Measurements from ENCODE around the gene CCDC92.
"Not testable (repeated sequence)": the region's sequence is repeated elsewhere in the genome, so short reads cannot be mapped to it uniquely, and the experiment has no call there.

The CCDC92 gene

GRCh38 chr12:123952037-123952436, 20.6 kb downstream of the CCDC92 start:
- no peak overlapping the region for H3K4me3 ChIP-seq (ENCODE audit: low read depth, low read length)
- H3K9ac ChIP-seq (ENCODE audit: low read depth, low read length): no peak overlapping the region
- H3K36me3 ChIP-seq (ENCODE audit: control insufficient read depth, insufficient read depth, low read length): no peaks in the 10 kb centered on the region
- peaks cover 23% of the 10 kb centered on the region for H3K27me3 ChIP-seq (ENCODE audit: control insufficient read depth, insufficient read depth, low read length)
- H3K9me3 ChIP-seq (ENCODE audit: control insufficient read depth, insufficient read depth, low read length): no peaks in the 10 kb centered on the region
- H3K4me1 ChIP-seq (ENCODE audit: control insufficient read depth, insufficient read depth, low read length): no peaks in the 10 kb centered on the region

GRCh38 chr12:123951467-123951866, 21.2 kb downstream of the CCDC92 start:
- Histone ChIP-seq H3K9ac (ENCODE audit: low read depth, low read length) (no peak overlapping the region), H3K9me3 (ENCODE audit: control insufficient read depth, insufficient read depth, low read length) (no peaks in the 10 kb centered on the region), H3K4me3 (ENCODE audit: low read depth, low read length) (no peak overlapping the region), H3K36me3 (ENCODE audit: control insufficient read depth, insufficient read depth, low read length) (no peaks in the 10 kb centered on the region), H3K27me3 (ENCODE audit: control insufficient read depth, insufficient read depth, low read length) (peaks cover 18% of the 10 kb centered on the region), H3K4me1 (ENCODE audit: control insufficient read depth, insufficient read depth, low read length) (no peaks in the 10 kb centered on the region)

DNA sequence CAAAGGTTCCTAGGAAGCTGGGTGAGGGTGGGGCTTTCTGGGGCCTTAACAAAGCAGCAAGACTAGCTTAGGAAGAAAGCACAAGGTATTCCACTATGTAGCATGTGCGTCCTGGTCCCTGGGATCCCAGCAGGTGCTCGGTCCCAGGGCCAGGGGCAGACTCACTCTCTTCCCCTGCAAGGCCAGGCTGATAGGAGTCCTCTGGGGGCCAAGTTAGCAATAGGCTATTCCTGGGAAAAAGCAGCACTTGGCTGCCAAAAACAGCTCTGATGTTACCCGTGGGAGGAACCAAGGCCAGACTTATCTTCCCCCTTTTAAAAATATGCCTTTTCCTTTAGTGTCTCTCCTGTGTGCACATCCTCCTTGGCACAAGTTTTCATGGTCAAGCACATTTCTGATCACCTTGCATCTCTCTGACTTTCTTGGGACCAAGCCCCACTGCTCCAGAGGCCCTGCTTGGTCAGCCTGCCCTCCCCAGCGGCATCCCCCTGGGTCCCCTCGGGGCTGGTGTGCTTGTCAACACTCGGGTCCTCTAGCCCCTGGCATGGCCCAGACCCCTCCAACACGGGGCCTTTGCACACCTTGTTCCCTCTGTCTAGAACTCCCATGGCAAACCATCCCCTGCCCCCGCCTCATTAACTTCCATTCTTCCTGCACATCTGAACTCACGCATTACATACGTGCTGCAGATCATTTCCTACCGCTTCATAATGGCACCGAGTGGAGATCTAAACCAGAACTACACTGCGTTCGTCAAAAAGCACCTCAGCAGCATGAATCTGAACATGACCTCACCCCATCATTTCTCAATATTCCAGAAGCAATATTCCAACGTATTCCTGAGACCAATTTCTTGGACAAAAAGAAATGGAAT, 21.9 kb downstream of the CCDC92 start:
- Histone ChIP-seq H3K9me3 (ENCODE audit: control insufficient read depth, insufficient read depth, low read length) (no peaks in the 10 kb centered on the region), H3K9ac (ENCODE audit: low read depth, low read length) (no peak overlapping the region), H3K4me3 (ENCODE audit: low read depth, low read length) (no peak overlapping the region), H3K27me3 (ENCODE audit: control insufficient read depth, insufficient read depth, low read length) (peaks cover 15% of the 10 kb centered on the region), H3K4me1 (ENCODE audit: control insufficient read depth, insufficient read depth, low read length) (no peaks in the 10 kb centered on the region), H3K36me3 (ENCODE audit: control insufficient read depth, insufficient read depth, low read length) (no peaks in the 10 kb centered on the region)

DNA sequence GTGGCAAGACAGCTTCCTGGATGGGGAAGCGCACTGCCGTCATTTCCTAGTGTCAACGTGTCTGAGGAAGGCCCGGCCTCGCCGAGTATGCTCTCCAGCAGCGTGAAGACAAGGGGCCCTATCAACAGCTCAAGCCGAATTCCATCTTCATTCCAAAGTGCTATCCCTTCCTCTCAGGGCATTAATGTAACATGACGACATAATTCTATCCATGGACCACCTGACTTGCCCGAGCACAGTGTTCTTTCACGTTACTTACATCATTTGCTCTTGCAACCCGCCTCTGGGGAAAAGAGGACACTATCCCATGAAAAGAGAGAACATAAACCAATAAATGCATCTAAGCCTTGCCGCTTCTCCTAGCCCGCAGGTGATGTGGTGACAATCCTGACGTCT, 22.9 kb downstream of the CCDC92 start:
- H3K9me3 ChIP-seq (ENCODE audit: control insufficient read depth, insufficient read depth, low read length): no peaks in the 10 kb centered on the region
- H3K4me1 ChIP-seq (ENCODE audit: control insufficient read depth, insufficient read depth, low read length): no peaks in the 10 kb centered on the region
- no peaks in the 10 kb centered on the region for H3K36me3 ChIP-seq (ENCODE audit: control insufficient read depth, insufficient read depth, low read length)
- peaks cover 14% of the 10 kb centered on the region for H3K27me3 ChIP-seq (ENCODE audit: control insufficient read depth, insufficient read depth, low read length)
- no peak overlapping the region for H3K9ac ChIP-seq (ENCODE audit: low read depth, low read length)
- H3K4me3 ChIP-seq (ENCODE audit: low read depth, low read length): no peak overlapping the region

GRCh38 chr12:123948796-123949769, 23.5 kb downstream of the CCDC92 start:
- no peak overlapping the region for H3K9ac ChIP-seq (ENCODE audit: low read depth, low read length)
- no peaks in the 10 kb centered on the region for H3K4me1 ChIP-seq (ENCODE audit: control insufficient read depth, insufficient read depth, low read length)
- no peaks in the 10 kb centered on the region for H3K36me3 ChIP-seq (ENCODE audit: control insufficient read depth, insufficient read depth, low read length)
- H3K9me3 ChIP-seq (ENCODE audit: control insufficient read depth, insufficient read depth, low read length): no peaks in the 10 kb centered on the region
- no peak overlapping the region for H3K4me3 ChIP-seq (ENCODE audit: low read depth, low read length)
- peaks cover 13% of the 10 kb centered on the region for H3K27me3 ChIP-seq (ENCODE audit: control insufficient read depth, insufficient read depth, low read length)

GRCh38 chr12:123948401-123948795, 24.2 kb downstream of the CCDC92 start:
- H3K9me3 ChIP-seq (ENCODE audit: control insufficient read depth, insufficient read depth, low read length): no peaks in the 10 kb centered on the region
- H3K36me3 ChIP-seq (ENCODE audit: control insufficient read depth, insufficient read depth, low read length): no peaks in the 10 kb centered on the region
- peaks cover 12% of the 10 kb centered on the region for H3K27me3 ChIP-seq (ENCODE audit: control insufficient read depth, insufficient read depth, low read length)
- no peak overlapping the region for H3K9ac ChIP-seq (ENCODE audit: low read depth, low read length)
- no peak overlapping the region for H3K4me3 ChIP-seq (ENCODE audit: low read depth, low read length)
- H3K4me1 ChIP-seq (ENCODE audit: control insufficient read depth, insufficient read depth, low read length): no peaks in the 10 kb centered on the region

GRCh38 chr12:123947531-123947930, 25.1 kb downstream of the CCDC92 start:
- peaks cover 11% of the 10 kb centered on the region for H3K27me3 ChIP-seq (ENCODE audit: control insufficient read depth, insufficient read depth, low read length)
- H3K9me3 ChIP-seq (ENCODE audit: control insufficient read depth, insufficient read depth, low read length); H3K4me1 ChIP-seq (ENCODE audit: control insufficient read depth, insufficient read depth, low read length); H3K36me3 ChIP-seq (ENCODE audit: control insufficient read depth, insufficient read depth, low read length); H3K4me3 ChIP-seq (ENCODE audit: low read depth, low read length); H3K9ac ChIP-seq (ENCODE audit: low read depth, low read length): not testable (repeated sequence)

DNA sequence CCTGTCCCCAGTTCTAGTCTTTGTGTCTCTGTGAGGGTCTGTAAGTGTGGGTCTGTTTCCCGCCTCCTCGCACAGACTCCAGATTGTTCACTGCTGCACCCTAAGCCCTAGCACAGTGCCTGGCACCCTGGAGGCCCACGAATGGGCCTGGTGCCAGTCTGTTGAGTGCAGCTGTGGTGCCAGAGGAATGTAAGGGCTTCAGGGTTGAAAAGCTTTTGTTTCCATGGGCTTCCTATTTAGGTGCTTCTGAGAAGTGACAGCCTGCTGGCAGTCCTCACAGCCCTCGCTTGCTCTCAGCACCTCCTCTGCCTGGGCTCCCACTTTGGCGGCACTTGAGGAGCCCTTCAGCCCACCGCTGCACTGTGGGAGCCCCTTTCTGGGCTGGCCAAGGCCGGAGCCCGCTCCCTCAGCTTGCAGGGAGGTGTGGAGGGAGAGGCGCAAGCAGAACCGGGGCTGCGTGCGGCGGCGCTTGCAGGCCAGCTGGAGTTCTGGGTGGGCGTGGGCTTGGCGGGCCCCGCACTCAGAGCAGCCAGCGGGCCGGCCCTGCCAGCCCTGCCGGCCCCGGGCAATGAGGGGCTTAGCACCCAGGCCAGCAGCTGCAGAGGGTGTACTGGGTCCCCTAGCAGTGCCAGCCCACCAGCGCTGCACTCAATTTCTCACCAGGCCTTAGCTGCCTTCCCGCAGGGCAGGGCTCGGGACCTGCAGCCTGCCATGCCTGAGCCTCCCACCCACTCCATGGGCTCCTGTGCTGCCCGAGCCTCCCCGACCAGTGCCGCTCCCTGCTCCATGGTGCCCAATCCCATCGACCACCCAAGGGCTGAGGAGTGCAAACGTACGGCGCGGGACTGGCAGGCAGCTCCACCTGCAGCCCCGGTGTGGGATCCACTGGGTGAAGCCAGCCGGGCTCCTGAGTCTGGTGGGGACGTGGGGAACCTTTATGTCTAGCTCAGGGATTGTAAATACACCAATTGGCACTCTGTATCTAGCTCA, 25.8 kb downstream of the CCDC92 start:
- not testable (repeated sequence) for H3K27me3 ChIP-seq (ENCODE audit: control insufficient read depth, insufficient read depth, low read length); H3K9me3 ChIP-seq (ENCODE audit: control insufficient read depth, insufficient read depth, low read length); H3K4me1 ChIP-seq (ENCODE audit: control insufficient read depth, insufficient read depth, low read length); H3K4me3 ChIP-seq (ENCODE audit: low read depth, low read length); H3K36me3 ChIP-seq (ENCODE audit: control insufficient read depth, insufficient read depth, low read length); H3K9ac ChIP-seq (ENCODE audit: low read depth, low read length)

DNA sequence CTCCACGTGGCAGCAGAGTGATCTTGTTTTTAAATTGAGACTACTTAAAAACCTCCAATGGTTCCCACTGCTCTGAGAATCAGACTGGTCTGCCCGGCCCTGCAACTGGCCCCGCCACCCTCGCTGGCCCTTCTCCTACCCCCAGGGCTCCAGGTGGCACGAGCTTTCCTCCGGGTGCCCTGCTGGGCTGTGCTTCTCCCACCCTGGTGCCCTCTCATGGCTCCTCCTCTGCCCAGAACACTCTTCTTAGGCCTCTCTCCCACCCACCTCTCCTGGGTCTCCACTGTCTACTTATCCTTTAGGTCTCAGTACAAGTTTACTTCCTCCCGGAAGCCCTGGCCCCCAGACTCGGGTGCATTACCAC, 26.5 kb downstream of the CCDC92 start:
- Histone ChIP-seq H3K36me3 (ENCODE audit: control insufficient read depth, insufficient read depth, low read length) (no peaks in the 10 kb centered on the region), H3K9me3 (ENCODE audit: control insufficient read depth, insufficient read depth, low read length) (no peaks in the 10 kb centered on the region), H3K4me3 (ENCODE audit: low read depth, low read length) (no peak overlapping the region), H3K27me3 (ENCODE audit: control insufficient read depth, insufficient read depth, low read length) (peaks cover 9% of the 10 kb centered on the region), H3K4me1 (ENCODE audit: control insufficient read depth, insufficient read depth, low read length) (no peaks in the 10 kb centered on the region), H3K9ac (ENCODE audit: low read depth, low read length) (no peak overlapping the region)

- Histone ChIP-seq H3K4me3 (ENCODE audit: low read depth, low read length) (no peak overlapping the region), H3K36me3 (ENCODE audit: control insufficient read depth, insufficient read depth, low read length) (no peaks in the 10 kb centered on the region), H3K4me1 (ENCODE audit: control insufficient read depth, insufficient read depth, low read length) (no peaks in the 10 kb centered on the region), H3K27me3 (ENCODE audit: control insufficient read depth, insufficient read depth, low read length) (peaks cover 9% of the 10 kb centered on the region), H3K9ac (ENCODE audit: low read depth, low read length) (no peak overlapping the region), H3K9me3 (ENCODE audit: control insufficient read depth, insufficient read depth, low read length) (no peaks in the 10 kb centered on the region)
These were observed 27.1 kb downstream of the CCDC92 start for GRCh38 chr12:123945287-123946151.
